HG03064 (cell line): ENCODE measurements around the gene RCAN1.

Experiments used
- ATAC-seq: cut with Tn5 transposase; IDR thresholded peaks from one replicate; pipeline ENCODE4 v1.9.1; 2021; ENCODE audit warnings: low read depth; ENCODE audit not compliant: unreplicated experiment

Gene RCAN1

DNA sequence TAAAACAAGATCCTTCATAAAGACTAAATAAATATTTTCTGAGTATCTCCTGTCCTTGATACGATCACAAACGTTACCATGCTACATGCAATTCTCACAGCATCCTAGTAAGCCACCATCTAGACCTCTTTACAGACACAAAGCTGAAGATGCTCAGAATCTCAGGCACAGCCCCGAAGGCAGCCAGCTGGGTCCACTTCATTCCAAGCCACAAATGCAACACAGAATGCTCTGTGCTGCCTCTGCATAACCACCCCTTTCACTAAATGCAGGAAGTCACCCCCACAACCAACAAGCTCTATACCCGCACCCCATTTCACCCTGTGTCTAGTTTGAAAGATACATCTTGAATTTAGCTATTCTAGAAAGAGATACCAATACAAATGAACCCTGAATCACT lies 12.9 kb downstream of the RCAN1 start:
- ATAC-seq: no peak

DNA sequence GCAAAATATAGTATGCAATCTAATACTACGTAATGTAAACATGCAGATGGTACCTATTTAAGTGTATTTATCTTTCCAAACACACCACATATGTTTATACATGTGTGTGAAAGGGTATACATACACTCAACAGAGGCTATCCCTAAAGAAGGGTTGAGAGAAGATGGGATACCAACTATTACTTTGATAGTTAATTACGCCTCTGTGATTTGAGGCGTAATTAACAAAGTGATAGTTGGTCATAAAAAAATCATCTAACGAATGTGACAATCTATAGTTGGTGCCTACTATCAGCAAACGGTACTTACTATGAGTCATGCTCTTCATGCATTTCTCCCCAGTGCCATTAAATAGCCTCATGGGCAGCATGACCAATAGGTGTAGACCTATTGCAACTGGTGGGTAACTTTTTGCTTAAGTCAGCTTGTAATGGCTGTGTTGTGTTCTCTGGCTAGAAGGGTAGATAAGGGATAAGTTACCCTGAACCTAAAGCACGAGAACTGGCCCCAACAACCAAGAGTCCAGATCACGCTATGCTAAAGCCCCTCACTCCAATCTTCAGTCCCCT lies 15.3 kb downstream of the RCAN1 start:
- no peak for ATAC-seq

DNA sequence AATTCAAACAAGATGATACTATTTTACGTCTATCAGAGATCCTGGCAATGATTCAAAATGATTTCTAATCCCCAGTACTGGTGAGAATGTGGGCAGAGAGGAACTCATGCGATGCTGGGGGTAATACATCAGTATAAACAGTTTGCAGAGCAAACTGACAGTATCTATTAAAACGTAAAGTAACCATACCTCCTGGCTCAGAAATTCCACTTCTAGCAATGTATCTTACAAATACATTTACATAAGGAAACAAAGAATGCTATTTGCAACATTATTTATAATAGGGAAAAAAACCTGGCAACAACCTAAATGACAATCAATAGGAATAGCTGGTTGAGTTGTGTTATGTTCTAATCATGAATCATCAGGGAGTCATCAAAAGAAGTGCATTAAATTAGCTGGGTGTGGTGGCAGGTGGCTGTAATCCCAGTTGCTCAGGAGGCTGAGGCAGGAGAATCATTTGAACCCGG lies 15.9 kb downstream of the RCAN1 start:
- ATAC-seq: no peak

DNA sequence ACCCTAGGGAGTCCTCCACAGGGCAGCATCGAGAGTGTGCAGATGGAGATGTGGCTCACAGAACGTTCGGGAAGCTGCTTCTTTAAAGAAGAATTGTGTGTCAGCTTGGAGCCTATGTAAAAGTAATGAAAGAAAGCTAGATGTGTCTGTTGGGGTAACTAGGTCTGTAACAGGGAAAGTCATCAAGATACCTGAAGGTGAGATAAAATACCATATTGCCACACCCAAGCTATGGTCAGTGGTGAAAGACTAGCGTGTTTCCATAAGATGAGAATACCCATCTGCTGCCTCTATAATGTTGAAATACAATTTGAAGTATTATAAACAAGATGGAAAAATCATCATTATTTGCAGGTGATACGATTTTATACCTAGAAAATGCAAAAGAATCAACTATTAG lies 17.5 kb downstream of the RCAN1 start:
- no peak for ATAC-seq

DNA sequence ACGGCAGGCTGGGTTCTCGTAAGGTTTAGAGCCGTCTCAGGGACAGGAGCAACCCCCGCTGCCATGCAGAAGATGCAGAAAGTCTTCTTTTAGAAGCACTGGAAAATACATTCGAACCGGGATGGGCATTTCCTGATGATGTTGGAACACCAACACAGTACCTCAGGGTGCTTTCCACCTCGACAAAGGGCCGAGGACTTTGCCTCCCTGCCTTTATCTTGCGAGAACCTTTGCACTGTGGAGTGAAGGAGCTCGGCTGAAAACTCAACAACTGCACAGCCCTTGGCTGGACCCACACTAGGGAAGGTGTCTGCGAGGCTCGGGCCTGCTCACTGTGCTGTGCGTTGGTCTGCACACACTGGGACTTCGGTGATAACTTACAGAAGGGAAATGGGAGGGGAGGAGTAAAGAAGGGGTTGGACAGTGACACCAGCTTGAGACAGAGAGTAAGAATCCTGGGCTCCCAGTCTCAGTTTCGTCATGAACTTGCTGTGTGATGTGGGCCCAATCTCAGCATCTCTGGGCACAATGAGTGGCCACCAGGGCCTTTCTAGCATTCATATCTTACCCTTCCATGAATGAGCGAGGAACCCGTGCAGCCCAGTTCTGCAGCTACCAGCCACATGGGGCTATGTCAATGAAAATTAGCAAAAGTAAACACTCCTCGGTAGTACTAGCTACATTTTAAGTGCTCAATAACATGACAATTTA lies 18.2 kb downstream of the RCAN1 start:
- no peak for ATAC-seq

DNA sequence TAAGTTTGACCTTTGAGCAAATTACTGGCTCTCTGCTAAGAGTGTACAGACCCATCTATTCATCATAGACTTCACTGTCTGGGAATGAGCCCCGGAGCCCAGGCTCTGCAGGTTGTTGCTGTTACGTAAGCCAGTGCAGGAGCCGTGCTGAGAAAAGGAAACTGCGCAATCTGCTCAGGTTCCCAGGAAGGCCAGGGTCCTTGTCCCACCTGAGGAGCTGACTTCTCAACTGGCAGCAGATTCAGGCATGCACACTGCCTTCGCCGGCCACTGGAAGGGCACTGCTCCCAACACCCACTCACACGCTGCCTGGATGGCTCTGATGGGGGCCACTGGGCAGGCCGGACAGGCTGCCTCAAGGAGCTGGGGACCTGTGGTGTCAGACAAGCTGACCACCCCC lies 19.5 kb downstream of the RCAN1 start:
- ATAC-seq: no peak

DNA sequence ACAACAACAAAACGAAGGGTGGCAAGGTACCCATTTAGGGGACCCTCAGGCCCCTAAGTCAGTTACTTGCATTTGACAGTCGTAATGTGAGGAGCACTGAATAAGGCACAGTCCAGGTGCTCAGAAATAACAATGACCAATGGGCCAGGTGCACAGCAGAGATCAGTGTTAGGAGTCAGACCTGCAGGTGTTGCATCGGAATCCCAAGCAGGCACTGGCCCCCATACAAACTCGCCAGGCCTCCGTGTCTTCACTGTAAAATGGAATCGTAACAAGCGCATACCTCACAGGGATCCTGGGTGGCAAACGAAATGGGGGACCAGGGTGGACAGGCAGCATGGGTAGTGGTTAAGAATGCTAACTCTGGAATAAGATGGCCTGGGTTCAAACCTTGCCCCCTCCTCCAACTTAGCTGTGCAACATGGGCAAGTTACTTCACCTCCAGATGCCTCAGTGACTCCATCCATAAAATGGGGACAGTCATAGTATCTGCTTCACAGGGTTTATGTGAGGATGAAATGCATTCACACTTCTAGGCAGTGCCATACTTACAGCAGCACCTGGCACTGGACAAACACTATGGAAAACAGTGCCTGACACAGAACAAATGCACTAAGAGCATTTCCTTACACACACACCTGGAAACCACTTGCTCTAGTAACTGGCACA lies 20.2 kb downstream of the RCAN1 start:
- ATAC-seq: no peak

DNA sequence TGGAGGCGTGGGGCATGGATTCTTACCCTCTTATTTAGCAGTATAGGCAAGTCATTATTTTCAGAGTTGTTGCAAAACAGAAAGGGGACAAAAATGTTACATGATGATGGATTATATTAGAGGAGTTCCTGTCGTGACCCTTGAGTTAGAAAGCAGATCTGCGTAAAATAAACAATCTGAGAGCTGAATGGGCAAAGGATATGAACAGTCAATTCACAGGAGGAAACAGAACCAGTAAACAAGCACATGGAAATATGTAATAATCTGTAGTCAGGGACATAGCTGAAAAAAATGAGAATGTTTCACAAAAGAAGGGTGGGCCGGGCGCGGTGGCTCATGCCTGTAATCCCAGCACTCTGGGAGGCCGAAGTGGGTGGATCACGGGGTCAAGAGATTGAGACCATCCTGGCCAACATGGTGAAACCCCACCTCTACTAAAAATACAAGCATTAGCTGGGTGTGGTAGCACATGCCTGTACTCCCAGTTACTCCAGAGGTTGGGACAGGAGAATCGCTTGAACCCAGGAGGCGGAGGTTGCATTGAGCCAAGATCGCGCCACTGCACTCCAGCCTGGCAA lies 20.9 kb downstream of the RCAN1 start:
- no peak for ATAC-seq

DNA sequence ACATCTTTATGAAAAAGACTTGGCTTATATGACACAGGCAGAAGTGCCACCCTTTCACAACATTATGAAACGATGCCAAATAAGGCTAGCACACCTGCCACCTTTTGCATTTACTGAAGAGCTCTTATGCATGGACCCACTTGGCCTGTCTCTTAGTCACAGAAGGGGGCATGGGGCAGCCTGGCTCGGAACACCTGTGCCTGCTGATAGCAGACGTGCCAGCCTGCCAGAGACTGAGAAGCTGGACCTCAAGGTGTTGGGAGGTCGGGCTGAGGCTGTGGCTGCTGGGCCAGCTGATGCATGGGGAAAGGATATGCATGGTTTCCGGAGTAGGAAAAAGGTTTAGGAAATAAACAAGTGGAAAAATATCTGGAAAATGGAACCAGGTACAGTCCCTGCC lies 21.5 kb downstream of the RCAN1 start:
- ATAC-seq: no peak

DNA sequence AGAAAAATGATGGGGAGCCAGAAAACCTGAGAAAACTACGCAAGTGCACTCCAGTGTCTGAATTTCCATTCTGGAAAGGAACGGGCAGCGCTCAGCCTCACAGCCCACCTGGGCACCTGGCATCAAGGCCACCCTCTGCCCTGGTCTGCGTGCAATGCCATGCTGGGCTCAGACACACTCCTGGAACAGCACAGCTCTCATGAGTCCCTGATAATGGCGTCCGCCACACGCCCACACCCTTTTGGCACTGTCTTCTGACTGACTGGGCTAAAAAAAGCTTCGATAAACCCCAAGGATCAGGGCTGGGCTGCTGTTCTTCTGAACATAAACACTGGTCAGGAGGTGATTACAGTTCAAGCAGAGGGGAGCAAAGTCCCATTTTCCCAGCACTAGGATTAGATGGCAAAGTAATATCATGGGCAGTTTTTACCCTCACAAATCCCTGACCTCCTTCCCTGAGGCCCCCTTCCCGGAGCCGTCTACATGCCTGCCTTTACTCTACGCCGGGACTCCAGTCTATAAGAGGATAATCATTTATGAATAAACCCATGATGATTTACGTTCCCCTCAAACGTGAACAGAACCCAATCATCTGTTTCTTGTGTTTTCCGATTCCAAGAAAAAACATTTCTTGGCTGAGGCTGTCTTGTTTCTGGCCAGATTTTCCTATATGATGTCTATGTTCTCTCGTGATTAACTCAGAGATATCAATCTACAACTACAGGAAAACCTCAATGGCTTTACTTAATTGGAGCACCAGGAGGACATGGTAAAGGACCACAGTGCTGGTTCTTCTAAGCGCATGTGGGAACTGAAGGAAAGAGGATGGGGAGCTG lies 22.6 kb downstream of the RCAN1 start:
- no peak for ATAC-seq

DNA sequence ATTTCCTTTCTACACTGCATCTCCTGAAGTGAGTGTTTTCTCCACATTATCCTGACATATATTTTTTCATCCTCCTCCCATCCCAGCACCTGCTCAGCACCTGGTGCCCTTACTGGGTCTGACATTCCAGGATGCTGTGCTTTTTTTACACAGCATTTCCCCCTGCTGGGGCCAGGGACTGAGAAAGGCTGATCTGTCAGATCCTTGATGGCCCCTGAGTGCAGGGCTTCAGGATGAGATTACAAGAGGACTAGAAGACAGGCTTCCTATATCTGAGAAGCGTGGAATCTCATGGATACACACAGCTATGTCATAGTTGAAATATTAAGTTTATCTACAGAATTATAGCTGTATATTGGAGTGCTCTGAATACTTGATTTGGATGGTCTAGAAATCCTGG lies 24.4 kb downstream of the RCAN1 start:
- no peak for ATAC-seq

DNA sequence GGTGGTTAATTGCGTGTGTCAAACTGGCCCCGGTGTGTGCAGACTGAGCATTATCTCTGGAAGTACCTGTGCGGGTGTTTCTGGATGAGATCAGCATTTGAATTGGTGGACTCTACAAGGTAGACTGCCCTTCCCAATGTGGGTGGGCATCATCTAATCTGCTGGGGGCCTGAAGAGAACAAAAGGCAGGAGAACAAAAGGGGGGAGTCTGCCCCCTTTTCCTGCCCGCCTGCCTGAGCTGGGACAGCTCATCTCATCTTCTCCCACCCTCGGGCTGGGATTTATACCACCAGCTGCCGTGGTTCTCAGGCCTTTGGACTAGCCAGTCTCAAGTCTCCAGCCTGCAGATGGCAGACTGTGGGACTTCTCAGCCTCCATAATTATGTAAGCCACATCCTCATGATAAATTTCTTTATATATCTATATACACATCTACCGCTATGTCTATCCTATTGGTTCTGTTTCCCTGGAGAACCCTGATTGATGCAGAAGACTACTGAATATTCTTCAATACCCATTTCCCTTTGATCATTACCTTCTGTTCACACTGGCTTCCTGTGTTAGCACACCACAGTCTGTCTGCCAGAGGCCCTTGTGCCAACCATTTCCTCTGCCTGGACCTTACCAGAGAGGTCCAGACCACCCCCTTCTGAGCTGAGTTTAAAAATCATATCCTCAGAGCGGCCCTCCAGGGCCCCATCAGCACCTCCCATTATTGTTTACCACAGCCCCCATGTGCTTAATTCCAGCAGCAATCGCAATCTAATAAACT lies 25.2 kb downstream of the RCAN1 start:
- no peak for ATAC-seq

DNA sequence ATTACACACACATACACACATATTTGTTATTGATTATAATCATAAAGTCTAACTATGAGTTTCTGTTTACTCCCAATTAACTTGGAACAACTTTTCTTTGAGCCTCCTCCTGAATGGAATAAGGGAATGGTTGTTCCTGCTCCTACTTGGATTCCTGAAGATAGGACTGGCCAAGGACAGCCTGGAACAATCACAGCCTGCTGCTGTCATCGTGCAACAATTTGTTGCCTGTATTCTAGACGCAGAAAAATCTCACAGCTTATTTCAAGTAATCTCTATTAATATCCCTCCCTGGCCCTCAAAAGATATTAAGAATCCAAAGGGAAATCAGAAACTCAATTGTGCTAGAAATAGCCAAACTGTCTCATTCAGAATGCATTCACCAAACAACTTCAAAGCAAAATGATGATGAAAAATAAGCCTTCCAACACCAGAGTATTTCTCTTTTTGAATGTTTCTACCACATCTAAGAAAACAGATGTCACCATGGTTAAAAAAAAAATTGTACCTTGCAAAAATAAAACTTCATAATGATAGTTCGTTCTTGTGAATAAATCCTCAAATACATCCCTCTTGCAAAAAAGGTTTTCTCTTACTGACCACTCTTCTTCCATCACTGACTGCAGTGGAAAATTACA lies 30.9 kb downstream of the RCAN1 start:
- ATAC-seq: no peak

DNA sequence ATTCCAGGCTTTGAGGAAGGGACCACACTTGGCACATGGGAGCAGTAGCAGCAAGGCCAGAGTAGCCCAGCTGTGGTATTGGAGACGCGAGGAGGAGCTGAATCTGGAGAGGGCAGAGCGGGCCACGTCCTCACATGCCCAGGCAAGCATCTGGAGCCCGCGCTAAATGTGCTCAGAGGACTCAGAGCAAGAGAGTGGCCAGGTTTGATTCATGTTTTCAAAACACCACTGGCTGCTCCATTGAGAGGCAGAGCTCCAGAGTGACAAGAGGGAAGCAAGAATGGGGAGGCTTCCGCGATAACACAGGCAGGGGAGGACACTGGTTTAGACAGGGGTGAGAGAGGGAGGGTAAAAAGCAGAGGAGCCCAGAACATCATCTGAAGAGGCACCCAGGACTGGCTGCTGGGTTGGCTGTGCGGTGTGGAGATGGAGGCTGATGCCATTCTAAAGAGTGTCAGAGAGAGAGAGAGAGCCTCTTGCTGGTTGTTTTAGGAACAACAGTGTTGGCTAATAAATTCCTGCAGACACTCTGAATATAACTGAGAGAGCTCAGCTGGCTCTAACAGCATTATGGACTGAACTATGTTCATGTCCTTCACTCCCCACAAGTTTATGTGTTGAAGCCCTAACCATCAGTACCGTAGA lies 32.3 kb downstream of the RCAN1 start:
- no peak for ATAC-seq

DNA sequence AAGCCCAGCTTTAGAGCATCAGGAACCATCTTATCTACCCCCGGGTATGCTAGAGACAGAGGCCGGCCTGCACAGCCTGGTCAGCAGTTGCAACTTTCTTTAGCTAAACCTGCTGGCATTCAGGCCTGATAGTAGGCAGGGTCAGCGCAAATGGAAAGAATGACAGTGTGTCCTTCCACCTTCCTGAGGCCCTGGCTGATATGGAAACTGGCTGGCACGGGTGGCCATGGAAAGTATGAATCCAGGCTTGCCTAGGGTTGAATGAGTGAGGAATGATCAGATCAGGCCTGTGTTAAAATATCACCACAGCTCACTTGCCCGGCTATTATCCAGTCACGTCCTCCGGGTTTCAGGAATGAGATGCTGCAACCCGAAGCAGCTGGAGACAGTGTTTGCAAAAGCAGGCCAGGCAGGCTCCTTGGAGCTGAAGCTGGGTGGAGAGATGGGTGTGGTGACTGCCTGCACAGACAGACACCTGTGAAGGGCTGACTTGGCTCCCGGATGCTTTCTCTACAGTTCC lies 34.7 kb downstream of the RCAN1 start:
- ATAC-seq: no peak

DNA sequence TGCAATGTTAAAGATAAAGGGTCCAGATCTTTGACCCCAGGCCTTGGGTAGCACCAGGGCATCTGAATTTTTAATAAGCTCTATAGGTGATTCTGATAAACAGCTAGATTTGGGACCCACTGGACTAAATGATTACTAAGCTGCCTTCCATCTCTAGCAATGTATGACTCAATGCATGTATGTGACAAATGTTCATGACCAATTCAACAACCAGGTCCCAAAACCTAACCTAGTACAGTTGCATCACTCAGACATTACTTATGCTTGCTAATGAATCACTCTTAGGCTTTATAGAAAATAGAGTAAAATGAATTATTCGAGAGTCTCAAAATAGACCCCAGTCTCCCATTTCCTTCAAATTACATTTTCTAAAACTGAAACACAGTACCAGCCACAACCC lies 35.5 kb downstream of the RCAN1 start:
- ATAC-seq: no peak

DNA sequence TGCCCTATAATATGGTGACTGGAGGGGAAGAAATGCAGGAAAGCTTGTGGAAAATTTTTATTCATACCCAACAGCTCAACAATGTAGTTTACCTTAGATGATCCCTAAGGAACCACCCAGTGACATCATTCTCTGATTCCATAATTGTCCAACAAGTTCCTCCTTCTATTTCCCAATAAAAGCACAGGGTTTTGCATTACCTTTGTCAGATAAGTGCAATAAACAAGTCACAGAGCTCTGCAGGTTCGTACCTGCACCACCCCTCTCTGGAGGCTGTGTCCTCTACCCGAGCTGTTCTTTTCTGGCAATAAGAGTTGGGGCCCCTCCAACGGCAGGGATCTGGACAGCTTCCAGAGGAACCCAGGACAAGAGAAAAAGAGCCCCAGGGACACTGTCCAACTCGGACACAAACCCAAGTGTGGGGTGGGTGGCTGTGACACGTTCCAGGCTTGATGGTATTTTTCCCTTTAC lies 38.8 kb downstream of the RCAN1 start:
- ATAC-seq: no peak

DNA sequence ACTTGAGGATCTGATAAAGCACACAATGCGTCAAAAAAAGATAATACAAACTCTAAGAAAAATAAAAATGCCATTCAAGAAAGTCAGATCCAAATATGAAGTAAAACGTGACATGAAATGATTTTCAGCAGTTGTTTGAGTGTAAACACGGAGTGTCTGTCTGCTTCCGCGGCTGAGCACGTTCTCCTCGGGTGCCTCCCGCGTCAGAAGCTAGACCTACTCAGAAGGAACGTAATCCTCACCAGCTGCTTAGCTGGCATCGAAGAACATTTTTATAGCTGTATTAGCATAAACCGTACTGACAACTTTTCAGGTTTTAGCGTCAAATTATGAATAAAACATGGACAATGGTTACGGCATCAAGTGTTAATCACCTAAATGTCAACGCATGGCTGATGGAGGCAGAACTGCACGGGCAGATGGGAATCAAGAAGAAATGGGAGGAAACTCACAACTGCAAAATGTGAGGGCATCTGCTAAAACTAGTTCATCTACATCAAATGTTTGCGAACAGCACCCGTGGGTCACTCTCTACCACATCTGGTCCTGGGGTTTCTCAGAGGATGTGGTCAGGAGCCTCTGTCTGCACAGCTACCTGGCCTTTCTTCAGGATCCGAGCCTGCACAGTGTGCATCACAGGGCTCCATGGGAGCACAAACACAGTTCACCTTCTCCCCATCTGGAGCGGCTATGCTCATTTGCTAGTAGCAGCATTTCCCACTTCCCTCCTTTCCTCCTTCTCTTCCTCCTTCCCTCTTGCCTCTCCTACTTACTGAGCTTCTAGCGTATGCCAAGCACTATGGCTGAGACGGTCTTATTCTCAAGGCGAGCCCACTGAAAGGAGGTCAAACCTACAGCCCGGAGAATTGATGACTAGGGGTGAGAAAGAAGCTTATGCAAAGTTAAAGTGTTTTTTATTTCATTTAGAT lies 40.0 kb downstream of the RCAN1 start:
- no peak for ATAC-seq
